ENCODE results near the gene TNFSF9.

DNA sequence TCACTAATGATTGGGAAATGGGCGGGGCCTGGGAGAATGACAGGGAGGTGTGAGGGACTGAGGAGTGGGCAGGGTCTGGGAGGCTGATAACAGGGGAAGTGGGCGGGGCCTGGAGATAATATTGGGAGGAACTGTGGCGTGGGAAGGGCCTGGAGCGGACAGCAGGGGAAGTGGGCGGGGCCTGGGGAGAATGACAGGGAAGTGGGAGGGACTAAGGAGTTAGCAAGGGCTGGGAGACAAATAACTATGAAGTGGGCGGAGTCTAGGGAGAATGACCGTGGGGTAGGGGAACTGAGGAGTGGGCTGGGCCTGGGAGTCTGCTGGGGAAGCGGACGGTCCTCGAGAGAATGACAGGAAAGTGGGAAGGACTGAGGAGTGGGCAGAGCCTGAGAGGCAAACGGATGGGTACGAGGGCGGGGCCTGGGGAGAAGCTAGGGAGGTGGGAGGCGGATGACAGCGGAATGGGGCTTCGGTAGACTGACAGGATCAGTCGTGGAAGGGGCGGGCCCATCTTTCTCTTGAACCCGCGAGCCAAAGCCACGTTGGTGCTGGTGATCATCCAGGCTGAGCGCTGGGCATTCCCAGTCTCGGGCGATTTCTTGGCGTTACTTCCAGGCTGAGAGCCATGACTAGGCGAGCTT, 14.7 kb upstream of the TNFSF9 start:
- TF ChIP-seq CTCF (IDR thresholded peaks at IDR 0.05) (no peak), POLR2A (IDR thresholded peaks at IDR 0.05) (no peak)
